Sigmoid colon (tissue), 7 donors: Measurements from ENCODE around the gene CEP95. TPM values are rescaled to one million over a fixed set of nuclear protein-coding genes. Genes with fewer than 3 reads are reported as not detected.

Experiments
- DNase-seq: peaks from one replicate; pipeline ENCODE4 v3.0.0-alpha.2; 2019
- H3K27ac ChIP-seq, 4 donors: fragments of 200-600 bp; sonication (generic); one replicate each; pipeline ENCODE4 v1.5.1; 2016 to 2019; ENCODE audit warnings: mild to moderate bottlenecking in 1 of 4
- H3K27me3 ChIP-seq, 3 donors: fragments of 200-600 bp; sonication (generic); one replicate each; pipeline ENCODE4 v1.5.1; 2019; ENCODE audit warnings: mild to moderate bottlenecking in 1 of 3
- H3K36me3 ChIP-seq, 4 donors: fragments of 200-600 bp; sonication (generic); one replicate each; pipeline ENCODE4 v1.5.1; 2016 to 2019
- H3K4me1 ChIP-seq, 4 donors: fragments of 200-600 bp; sonication (generic); one replicate each; pipeline ENCODE4 v1.5.1; 2017 to 2019
- H3K4me3 ChIP-seq, 4 donors: fragments of 200-600 bp; sonication (generic); one replicate each; pipeline ENCODE4 v1.5.1; 2017 to 2019; ENCODE audit warnings: mild to moderate bottlenecking in 2 of 4, moderate library complexity in 1 of 4
- H3K9me3 ChIP-seq, 4 donors: fragments of 200-600 bp in 3 of 4; sonication (generic) in 3 of 4; one replicate each; pipeline versions ENCODE4 v1.5.1 to v1.6.1; 2013 to 2019
- EP300 ChIP-seq, 4 donors: sonication (generic); formaldehyde crosslinking; IDR thresholded peaks; one replicate each; pipeline ENCODE4 v1.6.1; 2017; ENCODE audit warnings: antibody characterized with exemption in 4 of 4
- POLR2A ChIP-seq, 2 donors: fragments of 450-650 bp; IDR thresholded peaks; one replicate each; pipeline ENCODE4 v1.6.1; 2016; ENCODE audit warnings: antibody characterized with exemption in 2 of 2, mild to moderate bottlenecking in 2 of 2, moderate library complexity in 2 of 2
- POLR2AphosphoS5 ChIP-seq, 4 donors: sonication (generic); formaldehyde crosslinking; IDR thresholded peaks; one replicate each; pipeline ENCODE4 v1.6.1; 2017; ENCODE audit warnings: antibody characterized with exemption in 4 of 4
- WGBS, 2 donors: extraction: QIAGEN DNeasy Blood & Tissue Kit; methylation state at CpG; one replicate each; pipeline ENCODE4 v1.1.7; 2013; 5-methylcytosine and 5-hydroxymethylcytosine counted together
- intact Hi-C: fragments of 100-400 bp; cut with DNase I; formaldehyde crosslinking; loops from one replicate; pipeline ENCODE4 v1.15.1; 2023
- polyA plus RNA-seq, 3 donors: library from polyadenylated mRNA; stranded (reverse); fragments of 200-250 nt; gene quantifications; one replicate each; pipeline ENCODE4 v1.2.3, GENCODE V29; 2013
- total RNA-seq, 4 donors: library from RNA; depleted of rRNA; stranded (reverse); fragments of >200 nt; gene quantifications; one replicate each; pipeline ENCODE4 v1.1.0, GENCODE V29; 2016
- TF ChIP-seq, protein P1 (sequence below), 4 experiments: fragments of 450-650 bp in 3 of 4; fragments of 200-600 bp in 1 of 4; IDR thresholded peaks; one replicate each; pipeline ENCODE4 v1.5.1; 2016 to 2019; ENCODE audit warnings: antibody characterized with exemption in 4 of 4, mild to moderate bottlenecking in 3 of 4, moderate library complexity in 2 of 4
- donor health status: healthy with polysubstance abuse.
- donor health status: Bipolar disorder and iron deficiency.
- donor health status: healthy.

The CEP95 gene
- total and polyA plus RNA-seq, 7 donors, result 13.2 to 74.5 (median 34.9) TPM

GRCh38 chr17:64472564-64472963, 34.2 kb upstream of the CEP95 start:
- Histone ChIP-seq H3K27ac (no peak overlapping the region), H3K27me3 (no peaks in the 10 kb centered on the region), H3K4me3 (no peak overlapping the region), H3K36me3 (peaks cover 0 to 5% (median 0%) of the 10 kb centered on the region in 4 donors), H3K9me3 (no peaks in the 10 kb centered on the region), H3K4me1 (no peaks in the 10 kb centered on the region)
- TF ChIP-seq POLR2A (IDR thresholded peaks at IDR 0.05), result no peak
- TF ChIP-seq, protein P1, sequence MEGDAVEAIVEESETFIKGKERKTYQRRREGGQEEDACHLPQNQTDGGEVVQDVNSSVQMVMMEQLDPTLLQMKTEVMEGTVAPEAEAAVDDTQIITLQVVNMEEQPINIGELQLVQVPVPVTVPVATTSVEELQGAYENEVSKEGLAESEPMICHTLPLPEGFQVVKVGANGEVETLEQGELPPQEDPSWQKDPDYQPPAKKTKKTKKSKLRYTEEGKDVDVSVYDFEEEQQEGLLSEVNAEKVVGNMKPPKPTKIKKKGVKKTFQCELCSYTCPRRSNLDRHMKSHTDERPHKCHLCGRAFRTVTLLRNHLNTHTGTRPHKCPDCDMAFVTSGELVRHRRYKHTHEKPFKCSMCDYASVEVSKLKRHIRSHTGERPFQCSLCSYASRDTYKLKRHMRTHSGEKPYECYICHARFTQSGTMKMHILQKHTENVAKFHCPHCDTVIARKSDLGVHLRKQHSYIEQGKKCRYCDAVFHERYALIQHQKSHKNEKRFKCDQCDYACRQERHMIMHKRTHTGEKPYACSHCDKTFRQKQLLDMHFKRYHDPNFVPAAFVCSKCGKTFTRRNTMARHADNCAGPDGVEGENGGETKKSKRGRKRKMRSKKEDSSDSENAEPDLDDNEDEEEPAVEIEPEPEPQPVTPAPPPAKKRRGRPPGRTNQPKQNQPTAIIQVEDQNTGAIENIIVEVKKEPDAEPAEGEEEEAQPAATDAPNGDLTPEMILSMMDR (IDR thresholded peaks at IDR 0.05), result no peak
- WGBS, 2 donors, result 84 to 94% methylated on average over 2 of the region's 2 CpGs
- intact Hi-C loops, result no loop called here
- no peak for DNase-seq

DNA sequence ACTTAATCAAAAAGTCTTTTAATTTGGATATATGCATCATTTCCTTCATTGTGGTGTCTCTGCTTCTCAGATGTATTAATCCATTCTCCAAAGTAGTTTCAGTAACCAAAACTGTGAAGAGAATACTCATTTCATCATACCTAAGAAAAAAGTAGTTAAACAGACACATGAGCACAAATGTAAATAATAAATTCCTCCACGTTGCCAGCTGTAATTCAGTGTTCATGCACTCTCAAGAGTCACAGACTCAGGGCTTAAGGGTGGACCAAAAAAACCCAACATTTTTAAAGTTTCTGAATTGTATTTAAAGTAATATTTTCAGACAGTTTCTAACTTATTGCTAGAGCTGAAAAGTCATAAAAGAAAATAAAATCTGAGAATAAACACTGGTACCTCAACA, 28.9 kb upstream of the CEP95 start:
- WGBS, 2 donors, result 15 to 34% methylated on average over 1 of the region's 1 CpG
- TF ChIP-seq POLR2AphosphoS5 (IDR thresholded peaks at IDR 0.05) (no peak), POLR2A (IDR thresholded peaks at IDR 0.05) (no peak), EP300 (IDR thresholded peaks at IDR 0.05) (no peak)
- TF ChIP-seq, protein P1 (IDR thresholded peaks at IDR 0.05), result no peak
- Histone ChIP-seq H3K36me3 (peaks cover 6 to 54% (median 8%) of the 10 kb centered on the region in 4 donors), H3K9me3 (no peaks in the 10 kb centered on the region), H3K4me1 (peaks cover 0 to 4% (median 0%) of the 10 kb centered on the region in 4 donors), H3K4me3 (no peak overlapping the region), H3K27me3 (no peaks in the 10 kb centered on the region), H3K27ac (no peak overlapping the region)
- intact Hi-C loops, result no loop called here
- no peak for DNase-seq

DNA sequence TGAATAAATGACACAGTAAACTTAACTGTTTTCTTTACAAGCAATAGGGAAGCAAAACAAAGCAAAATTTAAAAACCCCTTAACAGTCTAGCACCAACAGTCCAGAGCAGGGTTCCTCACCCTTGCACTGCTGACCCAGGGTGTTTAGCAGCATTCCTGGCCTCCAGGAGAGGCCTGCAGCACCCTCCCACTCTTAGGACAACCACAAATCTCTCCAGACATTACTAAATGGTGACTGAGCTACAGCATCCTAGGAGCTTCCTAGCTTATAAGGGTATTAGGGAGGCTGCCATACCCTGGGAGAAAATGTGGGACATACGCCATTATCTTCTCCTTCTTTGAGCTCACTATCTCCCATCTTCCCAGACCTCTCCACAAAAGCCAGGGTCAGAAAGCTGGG, 25.8 kb upstream of the CEP95 start:
- Histone ChIP-seq H3K4me1 (peaks cover 0 to 4% (median 0%) of the 10 kb centered on the region in 4 donors), H3K36me3 (peaks cover 8 to 77% (median 15%) of the 10 kb centered on the region in 4 donors), H3K9me3 (no peaks in the 10 kb centered on the region), H3K4me3 (no peak overlapping the region), H3K27me3 (no peaks in the 10 kb centered on the region), H3K27ac (no peak overlapping the region)
- 96 to 98% methylated on average over 1 of the region's 1 CpG for WGBS, 2 donors
- TF ChIP-seq POLR2A (IDR thresholded peaks at IDR 0.05) (no peak), POLR2AphosphoS5 (IDR thresholded peaks at IDR 0.05) (no peak), EP300 (IDR thresholded peaks at IDR 0.05) (no peak)
- TF ChIP-seq, protein P1 (IDR thresholded peaks at IDR 0.05), result no peak
- intact Hi-C loops, result no loop called here
- DNase-seq, result no peak

DNA sequence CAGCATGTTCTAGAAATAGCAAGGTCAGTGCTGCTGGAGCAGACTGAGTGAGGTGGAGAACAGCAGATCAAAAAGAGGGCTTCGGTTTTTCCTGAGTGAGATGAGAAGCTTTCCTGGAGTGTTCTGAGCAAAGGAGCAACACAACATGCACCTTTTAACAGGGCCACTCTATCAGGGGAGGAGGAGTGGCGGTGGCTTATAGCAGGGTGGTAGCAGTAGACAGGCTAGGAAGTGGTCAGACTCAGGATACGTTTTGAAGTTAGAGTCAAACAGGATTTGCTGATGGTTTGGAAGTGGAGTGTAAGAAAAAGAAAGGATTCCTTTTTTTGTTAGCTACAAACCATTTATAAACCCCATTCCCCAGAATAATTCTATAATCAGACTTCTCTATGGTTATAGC, 22.4 kb upstream of the CEP95 start:
- Histone ChIP-seq H3K4me1 (no peaks in the 10 kb centered on the region), H3K36me3 (peaks cover 8 to 80% (median 17%) of the 10 kb centered on the region in 4 donors), H3K27ac (no peak overlapping the region), H3K4me3 (no peak overlapping the region), H3K27me3 (no peaks in the 10 kb centered on the region), H3K9me3 (no peaks in the 10 kb centered on the region)
- DNase-seq, result no peak
- 85 to 88% methylated on average over 3 of the region's 3 CpGs for WGBS, 2 donors
- intact Hi-C loops, result no loop called here
- TF ChIP-seq POLR2A (IDR thresholded peaks at IDR 0.05) (no peak), EP300 (IDR thresholded peaks at IDR 0.05) (no peak), POLR2AphosphoS5 (IDR thresholded peaks at IDR 0.05) (no peak)
- TF ChIP-seq, protein P1 (IDR thresholded peaks at IDR 0.05), result no peak

GRCh38 chr17:64488301-64488700, 18.5 kb upstream of the CEP95 start:
- Histone ChIP-seq H3K36me3 (peaks cover 0 to 73% (median 12%) of the 10 kb centered on the region in 4 donors), H3K27ac (no peak overlapping the region), H3K9me3 (no peaks in the 10 kb centered on the region), H3K4me1 (no peaks in the 10 kb centered on the region), H3K4me3 (no peak overlapping the region), H3K27me3 (no peaks in the 10 kb centered on the region)
- no peak for TF ChIP-seq POLR2A (IDR thresholded peaks at IDR 0.05)
- TF ChIP-seq, protein P1 (IDR thresholded peaks at IDR 0.05), result no peak
- TF ChIP-seq POLR2AphosphoS5 (IDR thresholded peaks at IDR 0.05), result no peak
- no peak for TF ChIP-seq EP300 (IDR thresholded peaks at IDR 0.05)
- intact Hi-C loops, result no loop called here
- 96 to 97% methylated on average over 2 of the region's 2 CpGs for WGBS, 2 donors
- no peak for DNase-seq
